ENCODE data around the gene RPH3AL. TPM values are rescaled to one million over a fixed set of nuclear protein-coding genes. Genes with fewer than 3 reads are reported as not detected.

The RPH3AL gene
- total RNA-seq = 10 to 100 TPM in 3 of 4 donors, 1 to 10 TPM in 1; 9.6 to 62.4 (median 41.9) TPM

- Histone ChIP-seq H3K9me3 (no peaks in the 10 kb centered on the region), H3K4me3 (peak within 1 kb of the TSS in 1 of 4 donors; percentile 24)
- 37 to 38% methylated on average over 16 to 22 of the region's 22 CpGs for WGBS, 2 donors
These were observed at the start of gene RPH3AL for GRCh38 chr17:352421-353212. RPH3AL (minus strand) TSS chr17:352807; CDS start chr17:327543, 25,264 bp downstream.

GRCh38 chr17:400257-400656 lies 47.6 kb upstream of the RPH3AL start:
- TF ChIP-seq POLR2A (IDR thresholded peaks at IDR 0.05) = no peak
- TF ChIP-seq EP300 (IDR thresholded peaks at IDR 0.05) = no peak
- TF ChIP-seq CTCF (IDR thresholded peaks at IDR 0.05) = no peak
- WGBS, 2 donors = 77 to 87% methylated on average over 10 of the region's 10 CpGs
- Histone ChIP-seq H3K27ac (no peak overlapping the region), H3K4me1 (no peaks in the 10 kb centered on the region), H3K36me3 (no peaks in the 10 kb centered on the region), H3K4me3 (no peak overlapping the region), H3K27me3 (no peaks in the 10 kb centered on the region), H3K9me3 (no peaks in the 10 kb centered on the region)
- no peak for DNase-seq (ENCODE audit: low spot score in 2 of 2)

More at GRCh38 chr17:352421-353212, at the start of gene RPH3AL:
- Histone ChIP-seq H3K4me1 (peaks cover 0 to 52% (median 34%) of the 10 kb centered on the region in 4 donors), H3K27me3 (no peaks in the 10 kb centered on the region), H3K27ac (peak within 1 kb of the TSS; percentile 70 to 90 (median 84)), H3K36me3 (no peaks in the 10 kb centered on the region)
- no peak for TF ChIP-seq POLR2A (IDR thresholded peaks at IDR 0.05)
- peak in 1 of 5 experiments; percentile 12 for TF ChIP-seq CTCF (IDR thresholded peaks at IDR 0.05)
- peak; percentile 66 to 77 for TF ChIP-seq EP300 (IDR thresholded peaks at IDR 0.05)
- DNase-seq (ENCODE audit: low spot score in 2 of 2) = no peak

GRCh38 chr17:396788-397187 lies 44.2 kb upstream of the RPH3AL start:
- H3K4me3 ChIP-seq = no peak overlapping the region
- no peaks in the 10 kb centered on the region for H3K27me3 ChIP-seq
- peaks cover 0 to 9% (median 0%) of the 10 kb centered on the region in 4 donors for H3K4me1 ChIP-seq
- TF ChIP-seq CTCF (IDR thresholded peaks at IDR 0.05) = no peak
- TF ChIP-seq EP300 (IDR thresholded peaks at IDR 0.05) = no peak
- TF ChIP-seq POLR2A (IDR thresholded peaks at IDR 0.05) = no peak
- no peak overlapping the region for H3K27ac ChIP-seq
- no peak for DNase-seq (ENCODE audit: low spot score in 2 of 2)
- no peaks in the 10 kb centered on the region for H3K36me3 ChIP-seq
- H3K9me3 ChIP-seq = no peaks in the 10 kb centered on the region
- 76 to 80% methylated on average over 6 of the region's 6 CpGs for WGBS, 2 donors

GRCh38 chr17:395974-396373 lies 43.4 kb upstream of the RPH3AL start:
- DNase-seq (ENCODE audit: low spot score in 2 of 2) = no peak
- Histone ChIP-seq H3K27ac (no peak overlapping the region), H3K4me3 (no peak overlapping the region), H3K9me3 (no peaks in the 10 kb centered on the region), H3K36me3 (no peaks in the 10 kb centered on the region), H3K4me1 (peaks cover 0 to 9% (median 0%) of the 10 kb centered on the region in 4 donors), H3K27me3 (no peaks in the 10 kb centered on the region)
- WGBS, 2 donors = 86 to 95% methylated on average over 2 of the region's 2 CpGs
- TF ChIP-seq CTCF (IDR thresholded peaks at IDR 0.05) = no peak
- TF ChIP-seq POLR2A (IDR thresholded peaks at IDR 0.05) = no peak
- no peak for TF ChIP-seq EP300 (IDR thresholded peaks at IDR 0.05)

GRCh38 chr17:395179-395578 lies 42.6 kb upstream of the RPH3AL start:
- no peak overlapping the region for H3K27ac ChIP-seq
- H3K4me1 ChIP-seq = peaks cover 0 to 9% (median 0%) of the 10 kb centered on the region in 4 donors
- no peaks in the 10 kb centered on the region for H3K27me3 ChIP-seq
- H3K9me3 ChIP-seq = no peaks in the 10 kb centered on the region
- no peak for TF ChIP-seq CTCF (IDR thresholded peaks at IDR 0.05)
- no peak for TF ChIP-seq EP300 (IDR thresholded peaks at IDR 0.05)
- TF ChIP-seq POLR2A (IDR thresholded peaks at IDR 0.05) = no peak
- no peaks in the 10 kb centered on the region for H3K36me3 ChIP-seq
- 86 to 95% methylated on average over 9 of the region's 9 CpGs for WGBS, 2 donors
- DNase-seq (ENCODE audit: low spot score in 2 of 2) = no peak
- H3K4me3 ChIP-seq = no peak overlapping the region

All from tibial nerve (tissue), 4 donors.